HG03354 (cell line): ENCODE results near the gene FIBCD1.

Experiments used
- ATAC-seq: cut with Tn5 transposase; IDR thresholded peaks from one replicate; pipeline ENCODE4 v1.9.1; 2021; ENCODE audit warnings: mild to moderate bottlenecking; ENCODE audit not compliant: unreplicated experiment, poor library complexity, severe bottlenecking

Gene FIBCD1

GRCh38 chr9:130888146-130888885, 50.7 kb downstream of the FIBCD1 start:
- no peak for ATAC-seq

- ATAC-seq = no peak
Measured at GRCh38 chr9:130887494-130888144, 51.4 kb downstream of the FIBCD1 start.

GRCh38 chr9:130886981-130887380, 52.1 kb downstream of the FIBCD1 start:
- no peak for ATAC-seq

GRCh38 chr9:130885484-130886375, 53.3 kb downstream of the FIBCD1 start:
- ATAC-seq = no peak

GRCh38 chr9:130884542-130885483, 54.2 kb downstream of the FIBCD1 start:
- ATAC-seq = no peak

GRCh38 chr9:130884111-130884531, 54.9 kb downstream of the FIBCD1 start:
- no peak for ATAC-seq

- ATAC-seq = no peak
Measured at GRCh38 chr9:130883479-130883878, 55.6 kb downstream of the FIBCD1 start.

- ATAC-seq = no peak
Measured at GRCh38 chr9:130882696-130883225, 56.3 kb downstream of the FIBCD1 start.

GRCh38 chr9:130881516-130881915, 57.5 kb downstream of the FIBCD1 start:
- ATAC-seq = no peak

GRCh38 chr9:130880599-130881220, 58.3 kb downstream of the FIBCD1 start:
- no peak for ATAC-seq

GRCh38 chr9:130879863-130880411, 59.1 kb downstream of the FIBCD1 start:
- ATAC-seq = no peak

- ATAC-seq = no peak
Measured at GRCh38 chr9:130878295-130878694, 60.8 kb downstream of the FIBCD1 start.

GRCh38 chr9:130877300-130877699, 61.7 kb downstream of the FIBCD1 start:
- ATAC-seq = no peak

GRCh38 chr9:130874783-130875182, 64.3 kb downstream of the FIBCD1 start:
- ATAC-seq = no peak

GRCh38 chr9:130873966-130874365, 65.1 kb downstream of the FIBCD1 start:
- ATAC-seq = no peak

GRCh38 chr9:130872912-130873503, 66.0 kb downstream of the FIBCD1 start:
- ATAC-seq = no peak

GRCh38 chr9:130872508-130872907, 66.5 kb downstream of the FIBCD1 start:
- ATAC-seq = no peak

GRCh38 chr9:130872093-130872492, 67.0 kb downstream of the FIBCD1 start:
- ATAC-seq = no peak
